HepG2 (cell line): ENCODE data around the gene HEATR1. TPM values are rescaled to one million over a fixed set of nuclear protein-coding genes. Genes with fewer than 3 reads are reported as not detected.
A peak's percentile ranks its signal among the peaks of the same experiment; 100 is the strongest.

Experiments used
- AGO2 ChIP-seq: fragments of 200-400 bp; formaldehyde crosslinking; optimal IDR thresholded peaks from 2 replicates; pipeline ENCODE3; 2017; ENCODE audit warnings: mild to moderate bottlenecking, low read depth, low read length, moderate library complexity
- ATAD3A ChIP-seq: sonication (generic); formaldehyde crosslinking; IDR thresholded peaks from 2 replicates; pipeline ENCODE4 v1.4.0; 2020; ENCODE audit warnings: missing genetic modification reagents
- GLMP ChIP-seq: sonication (generic); formaldehyde crosslinking; IDR thresholded peaks from 2 replicates; pipeline ENCODE4 v1.9.0; 2021; ENCODE audit warnings: missing genetic modification reagents, mild to moderate bottlenecking, borderline replicate concordance
- HMGA1 ChIP-seq: sonication (generic); formaldehyde crosslinking; conservative IDR thresholded peaks from 2 replicates; pipeline ENCODE4 v1.4.0; 2020; ENCODE audit warnings: missing genetic modification reagents
- POLR2A ChIP-seq, 2 experiments: IDR thresholded peaks; 2 replicates each; pipeline ENCODE4 v1.6.1; 2011; ENCODE audit warnings: low read depth in 2 of 2, low read length in 2 of 2, mild to moderate bottlenecking in 1 of 2, moderate library complexity in 1 of 2; ENCODE audit not compliant: insufficient read depth in 1 of 2
- SUZ12 ChIP-seq: fragments of 150-350 bp; IDR thresholded peaks from 2 replicates; pipeline ENCODE4 v1.6.1; 2014; ENCODE audit warnings: low read depth, low read length
- TP53 ChIP-seq: sonication (generic); formaldehyde crosslinking; conservative IDR thresholded peaks from 2 replicates; pipeline ENCODE4 v1.4.0; 2020; ENCODE audit warnings: missing genetic modification reagents
- ZBTB8A ChIP-seq: sonication (generic); formaldehyde crosslinking; IDR thresholded peaks from 2 replicates; pipeline ENCODE4 v1.4.0; 2020; ENCODE audit warnings: mild to moderate bottlenecking, low read depth, missing genetic modification reagents, borderline replicate concordance
- ZMYM2 ChIP-seq: sonication (generic); formaldehyde crosslinking; IDR thresholded peaks from 2 replicates; pipeline ENCODE4 v1.8.0; 2022; ENCODE audit warnings: mild to moderate bottlenecking, missing genetic modification reagents
- ZNF274 ChIP-seq: sonication (generic); formaldehyde crosslinking; IDR thresholded peaks from 2 replicates; pipeline ENCODE4 v1.5.1; 2020; ENCODE audit warnings: mild to moderate bottlenecking, missing genetic modification reagents
- ZNF382 ChIP-seq: sonication (generic); formaldehyde crosslinking; IDR thresholded peaks from 2 replicates; pipeline ENCODE4 v1.5.0; 2020; ENCODE audit warnings: missing genetic modification reagents, mild to moderate bottlenecking, borderline replicate concordance
- ZNF430 ChIP-seq: sonication (generic); formaldehyde crosslinking; IDR thresholded peaks from 2 replicates; pipeline ENCODE4 v1.9.0; 2021; ENCODE audit warnings: mild to moderate bottlenecking, missing genetic modification reagents
- ZNF605 ChIP-seq: sonication (generic); formaldehyde crosslinking; IDR thresholded peaks from 2 replicates; pipeline ENCODE4 v1.8.0; 2022; ENCODE audit warnings: mild to moderate bottlenecking, missing genetic modification reagents
- ZNF674 ChIP-seq: sonication (generic); formaldehyde crosslinking; IDR thresholded peaks from 2 replicates; pipeline ENCODE4 v1.5.0; 2020; ENCODE audit warnings: low read depth, mild to moderate bottlenecking, missing genetic modification reagents
- ZNF770 ChIP-seq: sonication (generic); formaldehyde crosslinking; IDR thresholded peaks from 2 replicates; pipeline ENCODE4 v1.5.0; 2020; ENCODE audit warnings: mild to moderate bottlenecking, missing genetic modification reagents
- ZNF777 ChIP-seq: sonication (generic); formaldehyde crosslinking; IDR thresholded peaks from 2 replicates; pipeline ENCODE4 v1.4.0; 2020; ENCODE audit warnings: missing genetic modification reagents
- polyA plus RNA-seq, 8 experiments: library from polyadenylated mRNA; depleted of rRNA in 3 of 8; stranded (reverse) in 7 of 8; unstranded in 1 of 8; fragments of >200 nt; fragmentation: Illumina TruSeq in 4 of 8; extraction: Trizol in 4 of 8; gene quantifications; 2 replicates each; pipeline versions ENCODE4 v1.2.1 to v1.2.3, GENCODE V29; 2011 to 2016; ENCODE audit warnings: low read depth in 4 of 8, missing spikeins in 1 of 8, mixed read lengths in 1 of 8; ENCODE audit not compliant: insufficient read depth in 1 of 8
- total RNA-seq, 5 experiments: library from RNA; depleted of rRNA; stranded (reverse); fragments of >200 nt; fragmentation: Illumina TruSeq; extraction: Trizol; gene quantifications; 2 replicates each; pipeline ENCODE4 v1.2.3, GENCODE V29; 2016; ENCODE audit warnings: low read depth in 1 of 5
- TF ChIP-seq, protein P1 (sequence below): sonication (generic); formaldehyde crosslinking; IDR thresholded peaks from 2 replicates; pipeline ENCODE4 v1.5.1; 2020; ENCODE audit warnings: missing genetic modification reagents, mild to moderate bottlenecking, borderline replicate concordance
- TF ChIP-seq, protein P2 (sequence below): sonication (generic); formaldehyde crosslinking; IDR thresholded peaks from 2 replicates; pipeline ENCODE4 v1.5.0; 2020; ENCODE audit warnings: missing genetic modification reagents
- TF ChIP-seq, protein P3 (sequence below): sonication (generic); formaldehyde crosslinking; conservative IDR thresholded peaks from 2 replicates; pipeline ENCODE4 v1.5.0; 2020; ENCODE audit warnings: missing genetic modification reagents

The HEATR1 gene
- total and polyA plus RNA-seq, 2 of the 13 experiments (the other 11 are each of a cell fraction or from before 2014, with no cell fraction given), result 10.2 to 45.8 TPM

DNA sequence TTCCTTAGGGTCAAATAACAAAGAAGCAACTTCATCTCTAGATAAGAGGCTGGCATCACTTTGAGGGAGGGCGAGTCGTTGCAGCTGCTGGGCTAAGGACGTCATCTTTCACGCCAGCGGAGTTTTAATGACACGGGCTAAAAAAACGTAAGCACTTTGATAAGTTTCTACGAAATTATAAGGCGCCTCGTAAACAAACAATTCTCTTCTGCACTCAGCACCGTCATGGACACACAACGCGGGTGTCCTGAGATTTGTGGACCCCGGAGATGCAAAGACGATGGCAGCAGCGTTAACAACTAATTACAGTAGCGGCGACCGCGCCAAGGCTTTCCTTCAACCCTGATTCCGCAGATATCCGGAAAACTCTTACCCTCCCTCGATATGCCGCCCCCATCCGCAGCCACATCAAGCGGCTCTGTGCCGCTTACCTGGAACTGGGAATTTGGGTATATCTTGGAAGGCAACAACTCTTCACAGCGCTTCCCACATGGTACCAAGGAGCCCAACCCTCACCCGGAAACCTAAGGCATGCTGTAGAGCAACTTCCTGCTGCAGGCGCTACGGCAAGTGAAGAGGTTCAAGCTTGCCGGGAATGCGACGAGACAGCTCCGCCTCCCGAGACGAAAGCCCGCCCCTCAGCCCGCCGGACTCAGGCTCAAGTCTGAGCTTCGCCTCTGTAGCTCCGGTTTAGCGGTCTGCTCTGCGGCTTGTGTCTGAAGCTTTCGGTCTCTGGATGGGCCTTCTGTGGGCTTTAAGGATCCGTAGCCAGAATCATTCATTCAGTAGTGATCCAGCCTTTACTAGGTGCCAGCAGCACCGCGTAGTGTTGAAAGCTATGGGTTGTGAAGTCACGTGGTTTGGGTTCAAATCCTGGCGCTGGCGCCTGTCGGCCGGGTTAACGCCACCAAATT lies at the start of gene HEATR1 (continued):
- TF ChIP-seq ZNF430 (CRISPR knock-in tag) (no peak), SUZ12 (no peak), POLR2A (IDR thresholded peaks at IDR 0.05; ENCODE audit: insufficient read depth in 1 of 2, low read depth in 2 of 2, low read length in 2 of 2) (peak; percentile 85), ZBTB8A (CRISPR knock-in tag) (no peak), GLMP (no peak), ATAD3A (CRISPR knock-in tag) (no peak), ZNF274 (no peak), HMGA1 (CRISPR knock-in tag) (no peak), TP53 (CRISPR knock-in tag) (no peak), ZNF777 (CRISPR knock-in tag) (0 out of 2 replicates have a peak, but pooled peaks have one; percentile 16), AGO2 (peak; percentile 13), ZNF382 (CRISPR knock-in tag) (no peak), ZMYM2 (CRISPR knock-in tag) (no peak), ZNF605 (CRISPR knock-in tag) (0 out of 2 replicates have a peak, but pooled peaks have one; percentile 18), ZNF674 (no peak), ZNF770 (CRISPR knock-in tag) (no peak; the same call in 1 of the 2 replicates)
- TF ChIP-seq, protein P1, sequence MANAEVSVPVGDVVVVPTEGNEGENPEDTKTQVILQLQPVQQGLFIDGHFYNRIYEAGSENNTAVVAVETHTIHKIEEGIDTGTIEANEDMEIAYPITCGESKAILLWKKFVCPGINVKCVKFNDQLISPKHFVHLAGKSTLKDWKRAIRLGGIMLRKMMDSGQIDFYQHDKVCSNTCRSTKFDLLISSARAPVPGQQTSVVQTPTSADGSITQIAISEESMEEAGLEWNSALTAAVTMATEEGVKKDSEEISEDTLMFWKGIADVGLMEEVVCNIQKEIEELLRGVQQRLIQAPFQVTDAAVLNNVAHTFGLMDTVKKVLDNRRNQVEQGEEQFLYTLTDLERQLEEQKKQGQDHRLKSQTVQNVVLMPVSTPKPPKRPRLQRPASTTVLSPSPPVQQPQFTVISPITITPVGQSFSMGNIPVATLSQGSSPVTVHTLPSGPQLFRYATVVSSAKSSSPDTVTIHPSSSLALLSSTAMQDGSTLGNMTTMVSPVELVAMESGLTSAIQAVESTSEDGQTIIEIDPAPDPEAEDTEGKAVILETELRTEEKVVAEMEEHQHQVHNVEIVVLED (CRISPR knock-in tag), result peak; percentile 83
- TF ChIP-seq, protein P2, sequence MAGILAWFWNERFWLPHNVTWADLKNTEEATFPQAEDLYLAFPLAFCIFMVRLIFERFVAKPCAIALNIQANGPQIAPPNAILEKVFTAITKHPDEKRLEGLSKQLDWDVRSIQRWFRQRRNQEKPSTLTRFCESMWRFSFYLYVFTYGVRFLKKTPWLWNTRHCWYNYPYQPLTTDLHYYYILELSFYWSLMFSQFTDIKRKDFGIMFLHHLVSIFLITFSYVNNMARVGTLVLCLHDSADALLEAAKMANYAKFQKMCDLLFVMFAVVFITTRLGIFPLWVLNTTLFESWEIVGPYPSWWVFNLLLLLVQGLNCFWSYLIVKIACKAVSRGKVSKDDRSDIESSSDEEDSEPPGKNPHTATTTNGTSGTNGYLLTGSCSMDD, result no peak
- TF ChIP-seq, protein P3, sequence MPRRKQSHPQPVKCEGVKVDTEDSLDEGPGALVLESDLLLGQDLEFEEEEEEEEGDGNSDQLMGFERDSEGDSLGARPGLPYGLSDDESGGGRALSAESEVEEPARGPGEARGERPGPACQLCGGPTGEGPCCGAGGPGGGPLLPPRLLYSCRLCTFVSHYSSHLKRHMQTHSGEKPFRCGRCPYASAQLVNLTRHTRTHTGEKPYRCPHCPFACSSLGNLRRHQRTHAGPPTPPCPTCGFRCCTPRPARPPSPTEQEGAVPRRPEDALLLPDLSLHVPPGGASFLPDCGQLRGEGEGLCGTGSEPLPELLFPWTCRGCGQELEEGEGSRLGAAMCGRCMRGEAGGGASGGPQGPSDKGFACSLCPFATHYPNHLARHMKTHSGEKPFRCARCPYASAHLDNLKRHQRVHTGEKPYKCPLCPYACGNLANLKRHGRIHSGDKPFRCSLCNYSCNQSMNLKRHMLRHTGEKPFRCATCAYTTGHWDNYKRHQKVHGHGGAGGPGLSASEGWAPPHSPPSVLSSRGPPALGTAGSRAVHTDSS (CRISPR knock-in tag), result no peak
